M059J (cell line): ENCODE results near the gene PBX2. TPM values are rescaled to one million over a fixed set of nuclear protein-coding genes. Genes with fewer than 3 reads are reported as not detected.
"Not testable (repeated sequence)": the region's sequence is repeated elsewhere in the genome, so short reads cannot be mapped to it uniquely, and the experiment has no call there.

Experiments
- DNase-seq: peaks from one replicate; pipeline ENCODE4 v3.0.0-alpha.2; 2012; ENCODE audit warnings: low read depth
- total RNA-seq: library from RNA; depleted of rRNA; stranded (reverse); fragments of >200 nt; shearing (Covaris generic); gene quantifications from 2 replicates; pipeline ENCODE4 v1.2.3, GENCODE V29; 2014; rRNA removed

The PBX2 gene
- total RNA-seq, 1 experiment from 2014 or later = 29.8 TPM

DNA sequence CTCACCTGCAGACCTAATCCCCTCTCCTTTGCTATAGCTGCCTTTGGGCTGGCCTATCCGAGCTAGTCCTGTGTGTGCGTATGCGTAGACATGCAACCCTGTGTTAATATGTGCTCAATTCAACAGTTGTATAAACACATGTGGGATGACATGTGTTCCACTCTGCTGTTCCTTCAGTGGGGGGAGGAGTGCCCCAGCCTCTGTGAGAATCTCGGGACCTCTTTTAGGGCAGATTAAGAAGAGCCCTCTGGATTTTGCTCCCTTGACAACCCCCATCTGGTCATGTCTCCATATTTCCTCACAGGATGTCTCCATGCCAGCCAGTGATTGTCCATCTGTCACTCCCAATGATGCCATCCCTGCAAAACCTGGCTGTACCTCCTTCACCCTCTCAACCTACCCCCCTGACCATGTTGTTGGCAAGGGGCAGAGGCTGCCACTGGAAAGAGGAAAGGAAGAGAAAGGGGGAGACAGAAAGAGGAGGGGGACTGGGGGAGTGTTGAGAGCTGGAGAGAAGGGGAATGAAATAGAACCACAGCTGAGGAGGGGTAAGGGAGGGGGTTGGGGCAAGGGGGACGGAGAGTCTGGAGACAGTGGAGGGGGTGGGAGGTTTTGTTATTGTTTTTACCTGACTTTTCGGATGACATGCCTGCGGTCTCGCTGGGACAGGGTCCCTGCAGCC is 38.7 kb downstream of the PBX2 start:
- DNase-seq = no peak

DNA sequence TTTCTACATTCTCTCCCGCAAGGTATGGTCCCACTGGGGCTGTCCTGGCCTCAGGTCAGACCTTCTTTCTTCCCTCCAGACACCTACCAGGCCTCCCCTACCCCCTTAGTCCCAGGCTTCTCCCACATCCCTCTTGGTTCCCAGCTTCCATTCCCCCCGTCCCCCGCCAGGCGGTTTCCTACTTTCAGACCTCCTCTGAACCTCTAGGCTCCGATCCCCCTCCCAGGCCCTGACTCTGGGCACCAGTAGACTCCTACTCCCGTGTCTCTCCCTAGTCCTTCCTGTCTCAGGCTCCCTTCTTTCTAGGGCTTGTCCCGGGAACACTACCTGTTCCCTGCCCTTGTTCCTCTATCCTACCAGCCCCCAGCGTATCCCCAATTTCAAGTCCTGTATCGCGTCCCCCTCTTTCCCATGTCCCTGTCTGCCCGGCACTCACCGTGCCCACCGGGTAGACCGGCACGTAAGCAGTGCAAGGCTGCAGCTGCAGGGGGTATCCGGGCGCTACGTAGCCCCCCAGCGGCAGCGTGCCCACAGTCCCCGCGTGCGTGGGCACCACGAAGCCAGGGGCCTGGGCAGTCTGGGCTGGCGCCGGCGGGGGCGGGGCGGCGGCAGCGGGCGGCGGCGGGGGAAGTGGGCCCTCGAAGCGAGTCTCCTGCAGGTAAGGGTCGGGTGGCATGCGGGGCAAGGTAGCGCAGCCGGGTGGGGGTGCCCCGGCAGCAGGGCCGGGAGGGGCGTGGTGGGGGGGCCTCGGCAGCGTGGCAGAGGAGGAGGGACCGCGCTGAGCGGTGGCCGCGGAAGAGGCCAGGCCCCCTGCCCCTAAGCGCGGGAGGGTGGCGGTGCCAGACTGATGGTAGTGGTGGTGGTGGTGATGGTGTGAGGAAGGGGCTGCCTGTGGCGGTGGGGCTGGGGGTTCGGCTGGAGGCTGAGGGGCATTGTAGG is 39.8 kb downstream of the PBX2 start:
- DNase-seq = no peak

DNA sequence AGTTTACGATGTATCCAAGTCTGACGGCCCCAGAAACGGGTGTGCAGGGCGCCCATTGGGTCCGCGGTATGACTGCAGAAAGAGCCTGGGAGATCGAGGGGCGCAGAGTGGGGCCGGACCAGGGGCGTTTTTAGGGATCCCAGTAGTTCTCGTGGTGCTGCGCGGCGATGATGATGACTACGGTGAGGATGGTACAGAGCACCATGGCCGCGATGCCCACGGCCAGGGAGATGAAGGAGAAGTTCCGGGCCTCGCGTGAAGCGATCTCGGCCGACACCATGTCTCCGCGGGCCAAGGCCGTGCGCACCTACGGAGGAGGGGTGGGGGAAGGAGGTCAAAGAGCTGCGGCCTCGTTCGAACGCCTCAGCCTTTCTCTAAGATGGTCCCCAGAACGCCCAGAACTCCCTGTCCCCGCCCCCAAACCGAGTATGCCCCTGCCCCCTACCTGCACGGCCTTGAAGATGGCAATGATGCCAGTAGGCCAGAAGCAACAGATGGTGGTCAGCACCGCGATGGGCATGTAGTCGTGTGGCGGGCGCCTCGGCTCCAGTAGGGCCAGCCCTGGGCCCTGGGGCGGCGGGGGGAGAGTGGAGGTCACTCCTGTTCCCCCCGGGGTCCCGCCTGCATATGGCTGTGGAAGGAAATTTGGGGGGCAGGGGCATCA is 40.8 kb downstream of the PBX2 start:
- no peak for DNase-seq

DNA sequence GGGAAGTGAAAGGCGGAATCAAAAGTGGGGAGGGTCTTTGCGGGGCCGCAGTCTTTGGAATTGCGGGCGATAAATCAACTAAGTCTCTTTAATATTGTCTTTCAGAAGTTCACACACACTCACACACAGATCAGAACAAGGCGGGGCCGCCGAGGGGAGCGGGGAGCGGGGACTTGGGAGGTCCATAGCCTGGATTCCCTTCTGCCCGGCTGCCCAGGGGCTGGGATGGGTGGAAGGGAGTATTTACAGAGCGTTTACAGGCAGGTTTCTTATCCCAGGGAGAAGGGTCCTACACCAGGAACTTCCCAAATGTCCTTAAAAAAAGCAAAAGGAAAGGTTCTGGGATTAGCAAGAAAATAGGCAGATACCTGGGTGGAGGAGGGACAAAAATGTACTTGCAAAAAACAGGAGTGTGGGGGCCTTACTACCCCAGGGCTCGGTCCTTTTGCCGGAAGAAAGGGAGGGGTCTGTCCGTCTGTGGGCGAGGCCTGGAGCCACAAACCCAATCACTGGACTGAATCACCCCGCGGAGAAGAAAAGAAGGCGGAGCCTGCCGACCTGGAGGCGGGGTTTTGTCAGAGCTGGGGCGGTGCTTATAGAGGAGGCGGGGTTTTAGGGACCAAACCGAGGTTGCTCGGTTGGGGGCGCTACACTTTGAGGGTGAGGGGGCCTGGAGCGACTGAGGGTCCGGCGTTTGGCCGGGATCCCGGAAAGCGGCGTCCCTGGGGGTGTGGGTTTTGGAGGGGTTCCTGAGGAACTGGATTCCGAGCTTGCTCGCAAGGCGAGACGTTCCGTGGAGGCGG is 41.5 kb downstream of the PBX2 start:
- DNase-seq = no peak

DNA sequence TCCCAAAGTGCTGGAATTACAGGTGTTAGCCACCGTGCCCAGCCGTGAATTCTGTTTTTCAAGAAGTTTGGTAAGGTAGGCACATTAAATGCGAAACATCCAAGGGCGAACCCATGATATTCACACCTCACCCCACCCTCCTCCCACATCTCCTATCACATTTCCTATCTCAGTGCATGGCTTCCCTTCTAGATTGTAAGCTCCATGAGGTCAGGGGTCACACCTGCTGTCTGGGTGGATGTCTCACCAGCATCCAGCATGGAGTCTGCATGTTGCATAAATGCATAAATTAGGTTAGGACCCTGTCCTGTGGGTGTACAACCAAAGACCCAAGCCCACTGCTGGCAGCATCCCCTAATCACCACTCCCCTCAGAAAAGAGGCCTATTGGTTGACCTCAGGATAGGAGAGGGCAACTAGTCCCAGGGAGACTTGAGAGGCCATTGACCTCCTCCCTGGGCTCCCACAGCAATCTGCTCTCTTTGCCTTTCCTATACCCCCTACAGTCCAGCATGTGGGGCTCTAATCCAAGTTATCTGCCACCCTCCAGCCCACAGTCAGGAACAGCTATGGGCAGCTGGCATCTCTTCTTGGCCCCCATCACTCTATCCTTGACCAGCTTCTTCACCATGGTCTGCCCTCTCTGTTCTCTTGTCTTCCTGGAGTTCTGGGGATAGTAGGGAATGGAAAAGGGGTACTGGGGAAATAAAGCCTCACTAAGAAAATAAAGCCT is 42.4 kb downstream of the PBX2 start:
- no peak for DNase-seq

DNA sequence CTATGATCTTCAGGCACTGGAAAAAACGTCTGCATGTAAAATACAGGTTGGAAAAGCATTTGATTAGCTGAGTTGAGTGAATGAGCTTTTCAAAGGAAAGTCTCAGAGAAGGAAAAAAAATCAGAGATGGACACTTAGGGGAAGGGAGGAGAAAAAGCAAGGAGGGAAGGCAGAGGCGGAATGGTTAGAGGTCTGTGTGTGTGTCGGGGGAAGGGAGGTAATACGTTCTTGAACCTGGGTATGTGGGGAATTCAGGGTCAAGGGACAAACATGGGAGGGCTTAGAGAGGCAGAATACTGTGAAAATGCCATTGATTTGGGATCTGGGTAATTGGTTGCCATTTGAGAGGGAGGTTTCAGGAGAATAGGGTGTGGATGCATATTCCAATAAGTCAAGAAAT is 43.3 kb downstream of the PBX2 start:
- no peak for DNase-seq

DNA sequence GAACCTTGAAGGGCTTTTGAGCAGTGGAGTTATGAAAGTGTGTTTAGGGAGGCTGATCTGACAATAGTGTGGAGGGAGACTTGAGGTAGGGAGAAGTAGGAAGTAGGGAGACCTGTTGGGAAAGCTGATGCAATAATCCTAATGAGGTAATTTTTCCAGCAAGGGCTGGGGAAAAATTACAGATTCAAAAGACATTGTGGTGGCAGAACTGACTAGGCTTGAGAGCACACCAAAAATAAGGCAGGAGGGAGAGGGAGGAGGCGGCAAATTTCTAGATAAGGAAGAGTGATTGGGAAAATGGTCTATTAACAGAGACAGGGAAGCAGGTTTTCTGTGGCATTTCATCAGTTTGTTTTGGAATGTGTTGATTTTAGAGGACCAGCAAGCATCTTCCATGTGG is 43.7 kb downstream of the PBX2 start:
- DNase-seq = no peak

DNA sequence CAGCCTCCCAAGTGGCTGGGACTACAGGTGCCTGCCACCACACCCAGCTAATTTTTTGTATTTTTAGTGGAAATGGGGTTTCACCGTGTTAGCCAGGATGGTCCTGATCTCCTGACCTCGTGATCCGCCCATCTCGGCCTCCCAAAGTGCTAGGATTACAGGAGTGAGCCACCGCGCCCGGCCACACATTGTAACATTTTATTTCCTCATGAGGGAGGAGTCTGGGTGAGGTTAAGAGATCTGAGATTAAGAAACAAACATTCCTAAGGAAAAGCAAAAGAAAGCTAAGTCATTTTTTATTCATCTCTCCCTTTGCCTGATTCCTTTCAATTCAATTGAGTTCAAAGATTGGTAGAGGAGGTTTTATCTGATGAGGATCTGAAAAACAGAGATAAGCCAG is 45.8 kb downstream of the PBX2 start:
- not testable (repeated sequence) for DNase-seq

DNA sequence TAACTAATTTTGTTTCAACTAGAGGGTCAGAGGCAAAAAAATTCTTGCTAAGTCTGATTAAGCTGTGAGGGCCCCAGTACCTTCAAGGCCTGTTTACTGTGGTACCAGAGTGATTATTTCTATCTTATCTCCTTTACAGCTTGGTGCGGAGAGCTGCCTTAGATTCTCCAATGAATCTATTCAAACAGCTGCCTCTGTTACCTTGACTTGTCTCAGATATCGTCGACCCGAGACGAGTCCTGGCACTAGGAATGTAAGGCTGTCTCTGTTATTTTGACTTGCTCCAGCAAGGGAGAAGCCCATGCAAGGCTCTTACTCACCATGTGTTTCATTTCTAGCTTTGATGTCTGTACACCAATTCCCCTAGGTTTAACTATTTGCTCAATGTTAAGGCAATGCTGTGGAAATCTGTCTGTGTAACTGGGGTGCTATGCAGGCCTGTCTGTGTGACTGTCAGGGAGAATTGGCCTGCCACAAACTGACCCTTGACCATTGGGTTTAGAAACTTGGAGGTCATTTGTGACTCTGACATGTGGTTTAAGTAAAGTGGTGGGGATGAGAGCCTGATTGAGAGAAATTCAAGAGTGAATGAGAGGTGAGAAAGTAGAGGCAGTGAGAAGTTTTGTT is 49.5 kb downstream of the PBX2 start:
- no peak for DNase-seq

DNA sequence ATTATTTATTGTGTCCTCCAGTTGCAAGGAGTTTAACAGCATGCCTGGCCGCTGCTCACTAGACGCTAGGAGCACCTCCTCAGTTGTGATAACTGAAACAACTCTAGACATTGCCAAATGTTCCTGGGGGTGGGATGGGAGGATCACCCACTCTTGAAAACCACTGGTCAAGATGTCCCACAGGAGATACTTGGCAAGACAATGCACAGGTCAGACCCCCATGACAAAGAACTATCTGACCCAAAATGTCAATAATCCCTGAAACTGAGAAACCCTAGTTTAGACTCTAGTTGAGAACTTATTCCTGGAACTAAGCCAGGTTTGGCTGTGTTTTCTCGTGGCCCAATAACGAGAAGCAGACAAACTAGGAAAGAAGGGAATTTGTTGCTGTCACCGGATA is 50.4 kb downstream of the PBX2 start:
- DNase-seq = no peak

DNA sequence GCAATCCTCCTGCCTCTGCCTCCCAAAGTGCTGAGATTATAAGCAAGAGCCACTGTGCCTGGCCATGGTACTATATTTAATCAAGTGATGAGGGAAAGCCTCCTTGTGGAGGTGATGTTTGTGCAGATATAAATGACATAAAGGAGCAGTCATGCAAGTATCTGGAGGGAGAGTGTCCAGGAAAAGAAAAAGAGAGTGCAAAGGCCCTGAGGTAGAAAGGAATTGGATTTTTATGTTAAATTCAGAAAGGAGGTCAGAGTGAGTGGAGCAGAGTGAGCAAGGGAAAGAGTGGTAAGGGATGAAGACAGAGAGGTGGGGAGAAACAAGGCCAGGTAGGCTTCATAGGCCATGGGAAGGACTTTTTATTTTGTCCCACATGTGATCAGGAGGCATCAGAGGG is 52.5 kb downstream of the PBX2 start:
- no peak for DNase-seq

Other genes with a start within 250 kb of the PBX2 start
- gene CFB, start 244.1 kb downstream of the PBX2 start, total RNA-seq = 7.8 and 8.4 TPM in 2 replicates
- 201 and 228 TPM in 2 replicates for gene NELFE, start 231.2 kb downstream of the PBX2 start, total RNA-seq
- gene SKIC2, start 231.0 kb downstream of the PBX2 start, total RNA-seq = 60.4 and 72.3 TPM in 2 replicates
- gene DXO, start 218.1 kb downstream of the PBX2 start, total RNA-seq = 26.8 and 33.3 TPM in 2 replicates
- gene C4A, start 208.1 kb downstream of the PBX2 start, total RNA-seq = 4.1 and 5.6 TPM in 2 replicates
- 3.0 and 3.1 TPM in 2 replicates for gene C4B, start 175.4 kb downstream of the PBX2 start, total RNA-seq
- gene CYP21A2, start 151.8 kb downstream of the PBX2 start, total RNA-seq = not detected in 2 replicates
- 0.10 TPM in 1 of 2 replicates, not detected in the other for gene TNXB, start 80.9 kb downstream of the PBX2 start, total RNA-seq
- 25.3 and 30.3 TPM in 2 replicates for gene ATF6B, start 62.0 kb downstream of the PBX2 start, total RNA-seq
- 10.2 and 14.5 TPM in 2 replicates for gene FKBPL, start 59.9 kb downstream of the PBX2 start, total RNA-seq
- 0.12 TPM in 1 of 2 replicates, not detected in the other for gene PRRT1, start 38.3 kb downstream of the PBX2 start, total RNA-seq
- gene PPT2, start 36.1 kb downstream of the PBX2 start, total RNA-seq = 11.3 and 12.3 TPM in 2 replicates
- gene EGFL8, start 25.6 kb downstream of the PBX2 start, total RNA-seq = 0.89 and 1.6 TPM in 2 replicates
- 101 and 120 TPM in 2 replicates for gene AGPAT1, start 14.1 kb downstream of the PBX2 start, total RNA-seq
- gene RNF5, start 11.8 kb downstream of the PBX2 start, total RNA-seq = 158 and 159 TPM in 2 replicates
- gene AGER, start 5.9 kb downstream of the PBX2 start, total RNA-seq = 0.07 and 0.15 TPM in 2 replicates
- 12.9 and 13.9 TPM in 2 replicates for gene GPSM3, start 2.4 kb upstream of the PBX2 start, total RNA-seq
- gene NOTCH4, start 33.9 kb upstream of the PBX2 start, total RNA-seq = 1.7 and 2.2 TPM in 2 replicates
- not detected in 2 replicates for gene TSBP1, start 181.7 kb upstream of the PBX2 start, total RNA-seq
- not detected in 2 replicates for gene BTNL2, start 217.0 kb upstream of the PBX2 start, total RNA-seq
- gene HLA-DRA, start 249.7 kb upstream of the PBX2 start, total RNA-seq = 1.2 and 2.0 TPM in 2 replicates